GM12892 (cell line): Measurements from ENCODE around the gene SSUH2.

ENCODE experiments used
- DNase-seq: peaks from one replicate; pipeline ENCODE4 v3.0.0; 2011; ENCODE audit not compliant: insufficient read length
- FAIRE-seq: peaks from 2 replicates; lab custom pipeline; 2011; peaks lifted over from hg19 to GRCh38; lab: Jason Lieb, UNC
- POLR2A ChIP-seq: IDR thresholded peaks from 2 replicates; pipeline ENCODE4 v1.6.1; 2011; ENCODE audit warnings: low read depth, low read length, control low read depth
- POLR2AphosphoS5 ChIP-seq: IDR thresholded peaks from 2 replicates; pipeline ENCODE4 v1.6.1; 2011; ENCODE audit warnings: low read depth, low read length, control low read depth
- TAF1 ChIP-seq: IDR thresholded peaks from 2 replicates; pipeline ENCODE4 v1.6.1; 2011; ENCODE audit warnings: low read depth, mild to moderate bottlenecking, control low read depth, low read length, borderline replicate concordance

SSUH2 gene

DNA sequence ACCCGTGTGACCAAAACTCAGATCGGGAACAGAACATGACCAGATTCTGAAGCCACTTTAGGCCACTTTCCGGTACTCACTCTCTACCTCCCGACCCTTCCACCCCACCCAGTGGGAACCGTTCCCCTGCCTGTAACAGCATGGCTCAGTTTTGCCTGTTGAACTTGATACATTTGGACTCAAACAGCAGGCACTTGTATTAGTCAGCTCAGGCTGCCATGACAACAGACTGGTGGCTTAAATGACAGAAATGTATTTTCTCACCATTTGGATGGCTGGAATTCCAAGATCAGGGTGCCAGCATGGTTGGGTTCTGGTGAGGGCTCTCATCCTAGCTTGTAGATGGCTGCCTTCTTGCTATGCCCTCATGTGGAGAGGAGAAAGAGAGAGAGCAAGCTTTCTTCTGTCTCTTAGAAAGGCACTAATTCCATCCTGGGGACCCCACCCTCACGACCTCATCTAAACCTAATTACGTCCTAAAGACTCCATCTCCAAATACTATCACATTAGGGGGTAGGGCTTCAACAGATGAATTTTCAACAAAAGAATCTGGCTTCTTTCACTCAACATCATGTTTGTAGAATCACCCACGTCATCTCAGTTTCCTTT, 9.3 kb upstream of the SSUH2 start:
- TF ChIP-seq POLR2AphosphoS5 (no peak), POLR2A (no peak), TAF1 (no peak)
- DNase-seq: no peak
- no peak for FAIRE-seq

DNA sequence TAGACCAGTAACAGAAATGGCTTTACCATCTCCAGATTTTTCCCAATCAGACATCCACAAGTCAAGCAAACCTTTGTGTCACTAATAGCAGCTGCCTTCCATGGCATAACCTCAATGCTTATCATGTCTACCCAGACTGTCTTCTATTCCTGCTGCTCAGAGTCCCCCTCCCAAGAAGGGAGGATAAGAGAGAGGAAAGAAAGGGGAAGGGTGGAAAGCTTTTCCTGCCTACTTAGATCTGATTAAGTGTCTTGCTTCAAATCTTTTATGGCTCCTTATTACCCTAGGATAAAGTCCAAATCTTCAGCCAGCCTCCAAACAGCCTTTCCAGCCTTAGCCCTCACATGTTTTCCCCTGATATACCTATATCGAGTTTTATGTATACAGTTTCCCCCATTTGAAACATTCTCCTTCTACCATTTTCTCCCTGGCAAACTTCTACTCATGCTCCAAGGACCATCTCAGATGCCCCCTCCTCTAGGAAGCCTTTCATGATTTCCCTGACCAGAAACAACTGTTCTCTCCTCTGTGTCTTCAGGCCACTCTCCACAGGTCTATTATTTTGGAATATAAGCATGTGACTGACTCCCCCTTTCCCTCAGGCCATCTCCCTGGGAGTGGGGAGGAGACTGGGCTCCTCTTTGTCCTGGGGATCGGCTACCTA, 7.9 kb upstream of the SSUH2 start:
- no peak for FAIRE-seq
- TF ChIP-seq POLR2AphosphoS5 (no peak), POLR2A (no peak), TAF1 (no peak)
- DNase-seq: no peak

GRCh38 chr3:8651418-8652323, 7.1 kb upstream of the SSUH2 start:
- DNase-seq: no peak
- TF ChIP-seq POLR2A (no peak), TAF1 (no peak), POLR2AphosphoS5 (no peak)
- FAIRE-seq: no peak

DNA sequence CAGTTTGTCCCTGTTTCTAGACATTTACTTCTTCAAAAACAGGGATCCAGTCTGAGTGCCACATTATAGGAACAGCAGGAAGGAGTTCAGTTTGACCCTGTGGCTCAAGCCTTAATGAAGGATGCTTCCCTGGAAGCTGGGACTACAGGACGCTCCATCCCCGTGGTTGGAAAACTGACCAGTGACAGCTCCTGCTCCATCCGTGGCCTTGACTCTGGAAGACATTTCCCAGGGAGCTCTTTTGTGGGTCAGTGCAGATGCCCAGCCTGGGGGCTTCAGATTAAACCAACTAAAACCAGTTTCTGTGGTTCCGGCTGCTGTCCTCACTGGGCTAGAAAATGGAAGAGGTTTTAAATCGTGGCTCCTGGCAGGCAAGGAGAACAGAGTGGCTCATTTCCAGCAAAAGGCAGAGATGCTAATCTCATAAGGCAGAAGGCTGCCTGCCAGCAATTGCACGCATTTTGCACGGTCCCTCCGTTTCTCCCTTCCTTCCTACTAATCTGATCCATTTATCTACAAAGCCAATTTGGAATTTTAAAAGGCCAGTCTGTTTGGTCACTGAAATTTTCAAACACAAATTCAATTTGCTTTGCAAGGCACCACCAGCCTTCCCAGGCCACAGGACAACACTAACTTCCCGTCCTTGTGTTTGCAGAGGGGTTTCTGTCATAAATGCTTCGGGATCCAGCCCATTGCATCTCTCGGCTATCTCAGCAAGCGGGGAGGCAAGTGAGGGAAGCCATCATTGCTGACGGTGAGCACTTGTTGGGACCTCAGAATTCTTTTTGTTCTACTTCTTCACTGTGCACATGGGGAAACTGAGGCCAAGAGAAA, 6.2 kb upstream of the SSUH2 start:
- TF ChIP-seq POLR2AphosphoS5: no peak
- no peak for FAIRE-seq
- no peak for DNase-seq

DNA sequence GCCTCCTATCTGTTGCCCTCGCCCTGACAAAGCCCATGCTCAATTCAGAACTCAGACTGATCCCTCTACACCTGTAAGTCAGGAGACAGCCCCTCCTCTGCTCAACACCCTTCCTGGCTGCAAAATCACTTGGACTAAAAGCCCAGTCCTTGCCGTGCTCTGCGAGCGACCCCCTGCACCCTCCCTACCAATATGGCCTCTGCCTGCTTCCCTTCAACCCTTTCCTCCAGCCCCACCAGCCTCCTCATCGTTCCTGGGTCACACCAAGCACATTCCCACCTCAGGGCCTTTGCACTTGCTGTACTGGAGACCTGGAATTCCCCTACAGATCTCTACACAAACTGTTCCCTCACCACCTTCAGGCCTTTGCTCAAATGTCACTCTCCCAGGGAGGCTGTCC, 5.2 kb upstream of the SSUH2 start:
- DNase-seq: no peak
- no peak for FAIRE-seq

GRCh38 chr3:8648909-8649741, 4.5 kb upstream of the SSUH2 start:
- TF ChIP-seq TAF1 (no peak), POLR2A (no peak), POLR2AphosphoS5 (no peak)
- FAIRE-seq: no peak
- DNase-seq: no peak

More for the DNA sequence above, 5.2 kb upstream of the SSUH2 start:
- TF ChIP-seq POLR2A (no peak), POLR2AphosphoS5 (no peak), TAF1 (no peak)

- TF ChIP-seq POLR2A: no peak
- no peak for TF ChIP-seq POLR2AphosphoS5
- no peak for TF ChIP-seq TAF1
- DNase-seq (no peak), FAIRE-seq (no peak)
These were observed 2.8 kb upstream of the SSUH2 start for GRCh38 chr3:8647137-8647985.

DNA sequence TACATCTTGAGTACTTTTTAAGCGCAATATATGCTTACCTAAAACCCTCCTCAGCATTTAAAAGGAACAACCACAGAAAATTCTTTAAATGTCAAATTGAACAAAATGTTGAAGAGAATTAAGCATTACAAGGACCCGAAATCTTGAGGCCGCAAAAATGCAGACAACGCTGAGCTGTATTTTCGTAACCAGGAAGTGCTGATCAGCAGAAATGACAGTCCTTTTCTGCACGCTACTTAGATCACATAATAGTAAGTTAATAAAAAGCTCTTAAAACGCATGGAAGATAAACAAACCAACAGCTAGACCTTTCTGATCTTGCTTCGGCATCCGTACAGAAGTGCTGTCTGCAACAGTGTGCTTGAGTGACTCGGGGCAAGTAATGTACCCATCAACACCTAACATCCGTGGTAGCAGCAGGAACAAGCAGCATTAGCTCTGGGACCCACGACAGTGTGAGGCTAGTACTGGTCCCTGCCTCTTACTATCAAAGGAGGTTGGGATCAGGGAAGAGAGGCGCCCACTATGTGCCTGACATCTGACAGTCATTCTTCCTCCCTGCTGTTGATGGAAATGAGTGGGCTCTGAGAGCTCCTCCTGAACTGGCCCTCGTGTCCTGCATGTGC, 1.8 kb upstream of the SSUH2 start:
- FAIRE-seq: no peak
- TF ChIP-seq POLR2AphosphoS5: no peak
- TF ChIP-seq TAF1: no peak
- TF ChIP-seq POLR2A: no peak
- no peak for DNase-seq

DNA sequence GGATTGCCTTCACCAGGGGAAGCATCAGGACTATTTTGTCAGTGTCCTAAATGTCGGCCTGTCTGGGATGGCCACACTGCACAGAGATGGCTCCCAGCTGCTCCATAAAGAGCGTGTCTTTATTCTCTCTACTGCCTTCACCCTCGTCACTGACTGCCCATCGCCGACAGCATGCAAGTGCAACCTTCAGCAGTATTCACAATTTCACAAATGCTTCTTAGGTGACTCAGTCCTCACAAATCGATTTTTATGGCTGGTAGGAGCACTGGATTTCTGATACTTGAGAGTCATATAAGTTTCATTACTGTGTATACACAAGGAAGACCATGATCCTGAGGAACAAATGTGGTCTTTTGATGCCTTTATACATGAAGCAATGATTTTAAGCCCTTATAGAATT, 1.1 kb upstream of the SSUH2 start:
- TF ChIP-seq POLR2A: no peak
- no peak for TF ChIP-seq TAF1
- TF ChIP-seq POLR2AphosphoS5: no peak
- FAIRE-seq: no peak

More for the DNA sequence above, 1.1 kb upstream of the SSUH2 start:
- DNase-seq: no peak
